GM21723 (cell line): ENCODE results near the gene PSMA1.
"Not testable (repeated sequence)": the region's sequence is repeated elsewhere in the genome, so short reads cannot be mapped to it uniquely, and the experiment has no call there.

Experiments
- ATAC-seq: cut with Tn5 transposase; IDR thresholded peaks from one replicate; pipeline ENCODE4 v1.9.1; 2021; ENCODE audit warnings: mild to moderate bottlenecking, moderate library complexity; ENCODE audit not compliant: unreplicated experiment

The PSMA1 gene

GRCh38 chr11:14535166-14535565 is 15.0 kb upstream of the PSMA1 start:
- ATAC-seq, result not testable (repeated sequence)

GRCh38 chr11:14529951-14530350 is 9.8 kb upstream of the PSMA1 start:
- ATAC-seq, result no peak

DNA sequence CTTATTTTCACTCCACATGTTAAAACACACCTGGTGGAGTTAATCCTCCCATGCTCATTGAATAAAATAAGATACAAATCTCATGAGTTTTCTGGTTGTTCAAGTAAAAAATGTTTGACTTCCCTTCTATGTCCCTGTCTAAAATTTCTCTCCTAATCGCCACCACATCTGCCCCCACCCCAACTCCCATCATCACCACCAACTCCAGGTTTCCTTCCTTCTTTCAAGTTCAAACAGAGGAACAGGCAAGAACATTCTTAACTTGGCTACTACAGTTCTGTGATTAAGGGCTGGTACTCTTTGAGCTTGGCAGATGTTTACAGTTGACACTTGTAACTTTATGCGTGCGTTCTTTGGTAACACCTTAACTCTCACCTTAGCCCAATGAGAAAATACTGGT is 9.1 kb upstream of the PSMA1 start:
- no peak for ATAC-seq

DNA sequence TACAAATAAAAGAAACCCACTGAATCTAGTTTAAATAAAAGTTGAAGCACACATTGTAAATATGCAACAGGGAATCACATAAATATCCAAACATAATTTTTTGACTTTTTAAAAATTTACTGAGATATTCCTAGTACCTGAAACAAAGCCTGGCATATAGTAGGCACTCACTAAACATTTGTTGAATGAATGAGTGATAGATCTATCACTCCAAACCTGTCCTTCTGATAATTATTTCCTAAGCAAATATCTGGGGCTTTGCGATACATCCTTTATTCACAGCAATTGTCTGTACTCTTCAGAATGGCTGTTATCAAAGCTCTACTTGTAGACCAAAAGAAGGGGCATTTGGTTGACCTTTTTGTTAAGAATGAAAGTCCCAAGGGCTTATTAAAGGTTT is 2.6 kb upstream of the PSMA1 start:
- no peak for ATAC-seq

DNA sequence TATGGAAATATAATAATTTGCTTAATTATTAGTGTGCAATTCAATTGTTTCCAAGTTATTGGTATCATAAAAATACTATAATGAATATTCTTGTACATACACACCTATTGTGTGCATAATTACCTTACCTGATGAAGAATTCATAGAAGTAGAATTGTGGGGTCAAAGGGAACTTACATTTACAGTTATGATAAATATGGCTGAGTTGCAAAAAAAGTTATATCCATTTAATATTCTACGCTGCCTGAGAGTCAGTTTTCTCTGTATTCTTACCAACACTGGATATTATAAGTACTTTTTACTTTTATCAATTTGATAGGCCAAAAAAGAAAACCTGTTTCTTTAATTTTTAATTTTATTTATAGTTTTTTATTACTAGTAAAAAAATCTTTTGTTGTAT is 2.1 kb upstream of the PSMA1 start:
- no peak for ATAC-seq

DNA sequence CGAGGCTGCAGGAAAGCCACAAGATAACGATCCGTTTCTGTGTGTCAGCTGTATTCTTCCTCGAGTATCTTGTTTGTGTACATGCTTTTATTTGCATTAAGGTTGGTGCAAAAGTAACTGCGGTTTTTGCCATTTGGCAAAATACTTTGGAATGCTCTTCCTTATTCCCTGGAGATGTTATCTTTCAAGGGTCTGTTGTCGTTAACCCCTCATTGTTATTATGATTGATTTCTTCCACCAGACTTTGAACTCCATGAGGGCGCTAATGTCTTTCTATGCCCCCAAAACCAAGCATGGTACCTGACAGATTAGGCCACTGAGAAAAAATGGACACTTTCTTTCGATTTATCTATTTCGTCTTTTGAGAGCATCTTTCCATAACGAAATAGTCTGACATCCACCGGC is 563 bp upstream of the PSMA1 start:
- ATAC-seq, result no peak

DNA sequence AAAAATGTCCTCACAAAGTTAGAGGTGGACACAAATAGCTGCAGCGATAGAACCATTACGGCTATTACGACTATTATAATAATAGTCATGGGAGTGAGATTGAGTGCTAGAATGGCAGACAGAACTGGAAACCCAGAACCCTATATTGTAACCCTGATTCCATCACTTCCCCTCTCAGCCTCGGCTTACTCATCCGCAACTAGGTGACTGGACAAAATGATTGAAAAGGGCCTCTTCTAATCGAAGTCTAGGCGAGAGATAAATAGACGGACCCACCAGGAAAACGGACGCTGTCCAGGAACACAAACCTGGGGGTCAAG is 629 bp downstream of the PSMA1 start:
- ATAC-seq, result peak; percentile 12

- ATAC-seq, result no peak
Measured at GRCh38 chr11:14518820-14519219, 1.4 kb downstream of the PSMA1 start.

DNA sequence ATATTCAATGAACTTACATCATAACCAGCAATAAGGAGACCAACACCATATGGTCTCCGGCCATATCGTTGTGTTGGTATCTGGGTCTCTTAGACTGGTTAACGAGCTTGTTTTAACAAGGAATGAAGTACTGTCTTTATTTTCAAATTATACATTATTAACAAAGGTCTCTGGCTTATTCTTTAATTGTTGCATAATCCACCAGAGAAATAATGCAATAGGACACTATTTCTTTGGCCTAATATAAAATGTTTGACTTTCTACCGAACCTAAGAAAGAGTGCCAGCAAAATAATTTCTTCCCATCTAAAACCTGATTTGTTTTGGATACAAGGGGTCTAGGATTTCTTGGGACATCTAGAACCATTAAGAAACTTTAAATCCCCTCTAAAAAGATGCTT is 6.4 kb downstream of the PSMA1 start:
- ATAC-seq, result no peak

DNA sequence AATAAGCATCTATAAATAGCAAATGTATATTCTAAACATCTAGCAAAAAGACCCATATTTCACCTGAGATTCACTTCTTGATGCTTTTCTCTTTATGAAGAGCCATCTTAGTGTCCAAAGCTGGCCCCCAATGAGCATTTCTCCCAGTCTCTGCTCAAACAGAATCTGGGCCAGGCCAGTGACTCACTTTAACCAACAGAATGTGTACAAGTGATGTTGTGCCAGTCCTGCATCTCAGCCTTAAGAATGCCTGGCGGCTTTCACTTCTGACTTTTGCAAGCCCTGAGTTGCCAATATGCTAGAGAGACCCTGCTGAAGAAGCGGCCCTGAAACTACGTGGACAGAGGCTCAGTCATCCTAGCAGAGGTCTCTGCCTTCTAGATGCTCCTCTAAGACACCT is 13.7 kb downstream of the PSMA1 start:
- ATAC-seq, result no peak

GRCh38 chr11:14503023-14503422 is 17.2 kb downstream of the PSMA1 start:
- ATAC-seq, result no peak

DNA sequence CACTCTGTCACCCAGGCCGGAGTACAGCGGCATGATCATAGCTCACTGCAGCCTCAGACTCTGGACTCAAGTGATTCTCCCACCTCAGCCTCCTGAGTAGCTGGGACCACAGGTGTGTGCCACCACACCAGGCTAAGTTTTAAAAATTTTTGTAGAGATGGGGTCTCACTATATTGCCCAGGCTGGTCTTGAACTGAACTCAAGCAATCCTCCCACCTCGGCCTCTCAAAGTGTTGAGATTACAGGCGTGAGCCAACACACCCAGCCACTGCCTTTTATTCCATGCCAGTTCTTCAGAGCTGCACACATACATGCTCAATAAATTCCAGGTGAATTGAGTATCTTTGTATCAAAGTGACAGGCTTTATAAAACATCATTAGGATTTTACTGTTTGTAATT is 18.1 kb downstream of the PSMA1 start:
- no peak for ATAC-seq

DNA sequence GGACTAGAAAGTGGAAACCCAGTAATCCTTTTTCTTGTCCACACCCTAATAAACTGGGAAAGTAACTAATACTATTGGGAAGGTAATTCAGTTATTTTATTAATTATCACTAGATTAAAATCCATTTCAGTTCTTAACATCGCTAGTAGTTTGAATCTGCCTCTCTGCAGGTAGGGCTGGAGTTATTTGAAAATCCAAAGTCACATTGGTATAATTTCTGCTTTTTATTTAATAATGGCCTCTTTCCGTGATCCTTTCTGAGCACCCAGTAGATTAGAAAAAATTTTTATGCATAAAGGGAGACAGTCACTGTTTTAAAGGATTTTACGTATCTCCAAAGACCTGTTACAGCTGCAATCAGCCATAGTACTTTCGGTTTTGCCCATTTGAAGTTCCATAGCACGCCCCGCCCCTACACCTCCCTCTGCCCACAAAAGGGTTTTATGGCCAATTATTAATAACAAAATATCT is 20.0 kb downstream of the PSMA1 start:
- peak; percentile 70 for ATAC-seq

DNA sequence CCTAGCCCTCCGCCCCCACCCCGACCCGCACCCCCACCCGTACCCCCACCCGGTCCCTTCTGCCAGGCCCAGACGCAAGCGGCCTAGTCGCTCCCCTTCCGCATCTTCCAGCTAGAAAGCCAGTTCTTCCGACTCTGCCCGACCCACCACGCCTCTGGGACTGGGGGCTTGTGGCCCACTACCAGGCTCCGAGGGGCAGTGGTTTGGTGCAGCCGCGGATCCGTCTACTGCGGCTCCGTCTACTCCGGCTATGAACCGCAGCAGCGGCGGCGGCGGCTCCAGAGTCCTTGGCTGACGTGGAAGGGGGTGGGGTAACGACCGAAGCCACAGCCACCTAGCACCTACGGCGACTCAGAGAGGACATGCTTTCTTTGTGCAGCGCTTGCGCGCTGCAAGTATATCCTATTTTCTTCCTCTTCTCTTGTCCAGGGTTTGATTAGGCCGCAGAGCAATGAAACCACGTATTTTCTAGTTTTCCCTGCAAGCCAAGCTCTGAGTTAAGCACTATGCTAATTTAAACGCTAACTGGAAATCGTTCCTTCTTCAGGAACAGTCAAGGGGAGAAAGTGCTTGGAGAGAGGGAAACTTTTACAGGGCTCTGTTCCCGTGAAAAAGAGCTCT is 20.5 kb downstream of the PSMA1 start, which contains the start of gene COPB1:
Gene COPB1, minus strand, starts transcription at position 252 of the 621 bp plus-strand sequence. CDS start 883 bp downstream, outside the sequence.
- ATAC-seq, result peak; percentile 88

GRCh38 chr11:14499178-14499559 is 21.0 kb downstream of the PSMA1 start:
- peak; percentile 14 for ATAC-seq

DNA sequence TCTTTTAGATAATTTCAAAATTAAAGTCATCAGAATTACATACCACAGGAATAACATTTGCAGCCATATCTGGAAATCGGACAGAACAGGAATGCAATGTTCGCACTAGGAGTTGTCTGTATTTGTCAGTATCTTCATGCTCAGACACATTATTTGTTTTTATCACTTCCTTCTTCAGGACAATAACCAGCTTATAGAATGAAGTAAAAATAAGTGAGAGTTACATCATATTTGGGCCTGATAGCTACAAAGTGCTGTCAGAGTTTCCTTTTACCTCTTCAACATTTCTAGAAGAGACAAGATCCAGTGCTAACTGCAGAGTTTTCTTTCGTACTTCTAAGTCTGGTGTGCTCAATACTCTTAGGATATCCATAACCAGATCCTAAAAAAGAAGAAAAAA is 39.5 kb downstream of the PSMA1 start:
- no peak for ATAC-seq

- no peak for ATAC-seq
Measured at GRCh38 chr11:14471127-14471526, 49.1 kb downstream of the PSMA1 start.

- ATAC-seq, result no peak
Measured at GRCh38 chr11:14463623-14464022, 56.6 kb downstream of the PSMA1 start.

GRCh38 chr11:14460147-14460546 is 60.0 kb downstream of the PSMA1 start:
- no peak for ATAC-seq

DNA sequence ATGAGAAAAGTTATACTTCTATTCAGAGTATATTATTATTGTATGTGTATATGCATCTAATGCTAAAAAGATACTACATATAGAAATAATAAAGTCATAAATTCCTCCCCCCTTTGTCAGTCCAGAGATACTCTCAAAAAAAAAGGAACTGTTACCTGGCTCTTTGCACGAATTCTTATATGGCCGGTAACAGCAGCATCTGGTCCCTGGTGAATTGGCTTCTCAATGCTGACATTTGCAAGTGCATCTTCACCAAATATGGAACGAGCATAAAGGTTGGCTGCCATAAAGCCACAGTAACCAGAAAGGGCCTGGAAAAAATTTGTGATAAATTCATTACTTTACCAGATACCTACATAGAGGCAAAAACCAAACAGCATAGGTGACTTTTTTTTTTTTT is 61.8 kb downstream of the PSMA1 start:
- no peak for ATAC-seq

- no peak for ATAC-seq
Measured at GRCh38 chr11:14455648-14456430, 64.3 kb downstream of the PSMA1 start.
